ENCODE measurements around the gene IGIP. TPM values are rescaled to one million over a fixed set of nuclear protein-coding genes. Genes with fewer than 3 reads are reported as not detected.

Gene IGIP
- 0.48 and 1.0 TPM in 2 replicates for total RNA-seq (2014; rRNA removed; shearing (Covaris generic))

DNA sequence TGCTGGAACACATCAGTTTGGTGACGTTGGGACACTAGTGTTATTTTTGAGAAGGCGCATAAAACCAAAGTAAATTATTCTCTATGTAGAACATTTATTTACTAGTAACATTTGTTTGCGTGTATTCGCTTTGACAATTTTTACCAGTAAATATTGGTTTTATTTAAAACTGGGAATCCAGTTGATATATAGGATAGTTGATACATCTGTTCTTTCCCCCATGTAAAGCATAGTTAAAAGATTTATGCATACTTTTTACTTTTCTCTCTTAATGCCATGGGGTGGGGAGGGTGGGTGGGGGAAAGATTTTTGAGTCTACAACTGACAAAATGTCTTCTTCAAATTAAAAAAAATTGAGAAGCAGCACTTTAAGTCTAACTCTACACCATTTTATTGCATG, at the start of gene IGIP:
Gene IGIP, plus strand, starts transcription at position 301 of the 400 bp plus-strand sequence. CDS start 2,540 bp downstream, outside the sequence.
- Histone ChIP-seq H3K27me3 (ENCODE audit: control insufficient read depth, insufficient read depth, low read length) (peaks cover 2% of the 10 kb centered on the region; the same call in 1 of the 2 replicates), H3K4me3 (ENCODE audit: insufficient read depth, low read depth, low read length) (no peak within 1 kb of the TSS), H3K36me3 (replicated peaks; ENCODE audit: control insufficient read depth, insufficient read depth, low read length) (no peaks in the 10 kb centered on the region)
- no peak for DNase-seq

DNA sequence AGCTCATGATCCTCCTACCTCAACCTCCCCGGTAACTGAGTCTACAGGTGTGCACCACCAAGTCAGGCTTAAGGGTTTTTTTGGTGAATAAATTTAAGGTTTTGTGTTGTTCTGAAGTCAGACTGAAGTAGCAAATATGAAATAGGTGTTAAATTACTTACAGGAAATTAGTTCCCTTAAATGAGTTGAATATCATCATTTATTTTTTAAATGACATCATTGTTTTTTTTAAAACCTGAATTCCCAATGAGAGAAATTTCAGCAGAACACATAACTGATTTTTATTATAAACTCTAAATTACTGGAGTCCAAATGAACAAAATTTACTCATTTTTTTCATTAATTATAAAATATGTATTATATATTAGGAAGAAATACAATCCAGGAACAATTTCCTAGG, 49.6 kb upstream of the IGIP start:
- Histone ChIP-seq H3K4me3 (ENCODE audit: insufficient read depth, low read depth, low read length) (no peak overlapping the region), H3K36me3 (replicated peaks; ENCODE audit: control insufficient read depth, insufficient read depth, low read length) (no peaks in the 10 kb centered on the region), H3K27me3 (ENCODE audit: control insufficient read depth, insufficient read depth, low read length) (no peaks in the 10 kb centered on the region; the same call in 1 of the 2 replicates)
- DNase-seq, result no peak

DNA sequence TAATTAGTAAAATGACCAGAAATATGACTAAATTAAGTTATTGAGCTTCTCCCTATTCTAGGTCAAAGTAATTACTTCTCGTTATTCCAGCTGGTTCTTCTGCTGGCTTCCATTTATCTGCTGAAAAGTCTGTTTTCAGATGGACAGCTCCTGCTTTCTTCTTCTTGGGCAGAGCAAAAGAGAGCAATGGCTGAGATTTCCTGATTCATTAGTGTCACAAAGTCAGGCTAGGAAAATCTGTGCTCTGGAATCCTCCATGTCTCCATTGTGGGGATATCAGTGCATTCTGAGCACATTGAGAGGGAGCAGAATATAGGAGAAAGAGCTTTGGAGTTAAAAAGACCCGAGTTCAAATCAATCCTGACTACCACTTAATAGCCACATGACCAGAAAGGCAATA, 48.9 kb upstream of the IGIP start:
- DNase-seq, result no peak
- no peaks in the 10 kb centered on the region; the same call in 1 of the 2 replicates for H3K27me3 ChIP-seq (ENCODE audit: control insufficient read depth, insufficient read depth, low read length)
- H3K36me3 ChIP-seq (replicated peaks; ENCODE audit: control insufficient read depth, insufficient read depth, low read length), result no peaks in the 10 kb centered on the region
- H3K4me3 ChIP-seq (ENCODE audit: insufficient read depth, low read depth, low read length), result no peak overlapping the region

DNA sequence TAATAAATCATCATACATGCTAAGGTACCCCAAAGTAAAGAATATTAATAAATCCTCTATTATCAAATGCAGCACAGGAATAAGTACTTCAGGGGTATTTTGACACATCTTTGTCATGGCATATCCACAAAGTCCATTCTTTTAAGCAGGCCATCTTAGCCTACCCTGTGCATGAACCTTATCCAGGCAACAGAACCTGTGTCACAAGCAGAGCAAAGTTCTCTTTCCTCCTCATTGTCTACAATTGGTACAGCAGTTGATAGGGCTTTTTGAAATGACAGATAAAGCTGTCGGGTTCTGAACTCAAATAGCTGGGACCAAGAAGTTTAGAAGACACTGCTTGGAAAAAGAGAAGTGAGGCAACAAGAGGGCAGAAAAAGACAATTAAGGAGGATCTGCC, 42.6 kb upstream of the IGIP start:
- peaks cover 3% of the 10 kb centered on the region; the same call in 1 of the 2 replicates for H3K27me3 ChIP-seq (ENCODE audit: control insufficient read depth, insufficient read depth, low read length)
- no peak for DNase-seq
- H3K4me3 ChIP-seq (ENCODE audit: insufficient read depth, low read depth, low read length), result no peak overlapping the region
- no peaks in the 10 kb centered on the region for H3K36me3 ChIP-seq (replicated peaks; ENCODE audit: control insufficient read depth, insufficient read depth, low read length)

DNA sequence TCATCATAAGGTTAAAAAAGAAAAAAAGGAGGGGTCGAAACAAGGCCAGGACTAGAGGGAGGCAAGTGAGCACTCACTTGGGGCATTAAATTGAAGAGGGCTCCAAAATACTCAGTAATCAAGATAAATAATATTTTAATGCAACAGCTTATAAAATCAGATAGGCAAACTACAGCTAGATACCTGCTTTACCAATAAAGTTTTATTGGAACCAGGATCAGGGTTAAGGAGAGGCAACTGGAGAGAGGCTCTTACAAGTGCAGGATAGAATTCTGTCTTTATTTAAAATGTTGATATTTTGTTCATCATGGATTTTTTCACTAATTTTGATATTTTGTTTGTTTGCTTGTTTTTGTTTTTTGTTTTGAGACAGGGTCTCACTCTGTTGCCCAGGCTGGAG, 42.1 kb upstream of the IGIP start:
- peaks cover 3% of the 10 kb centered on the region; the same call in 1 of the 2 replicates for H3K27me3 ChIP-seq (ENCODE audit: control insufficient read depth, insufficient read depth, low read length)
- H3K36me3 ChIP-seq (replicated peaks; ENCODE audit: control insufficient read depth, insufficient read depth, low read length), result no peaks in the 10 kb centered on the region
- no peak for DNase-seq
- no peak overlapping the region for H3K4me3 ChIP-seq (ENCODE audit: insufficient read depth, low read depth, low read length)

DNA sequence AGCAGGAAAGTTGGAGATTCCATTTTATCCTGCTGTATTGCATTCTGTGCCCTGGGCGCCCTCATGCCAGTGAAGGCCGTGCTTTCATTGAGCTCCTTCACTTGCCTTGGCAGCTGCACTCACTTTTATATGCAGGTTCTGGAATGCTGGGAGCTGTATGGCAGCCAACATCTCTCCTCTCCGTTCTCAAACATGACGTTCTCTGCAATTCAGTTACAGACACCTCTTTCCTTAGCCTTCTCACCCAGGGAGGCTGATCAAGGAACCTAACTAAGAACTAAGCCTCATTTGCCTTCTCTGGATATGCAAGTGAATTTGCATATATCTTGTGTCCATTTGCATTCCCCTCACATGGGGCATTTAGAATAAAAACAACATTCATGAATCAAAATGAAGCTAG, 41.2 kb upstream of the IGIP start:
- no peaks in the 10 kb centered on the region for H3K36me3 ChIP-seq (replicated peaks; ENCODE audit: control insufficient read depth, insufficient read depth, low read length)
- peaks cover 3% of the 10 kb centered on the region; the same call in 1 of the 2 replicates for H3K27me3 ChIP-seq (ENCODE audit: control insufficient read depth, insufficient read depth, low read length)
- DNase-seq, result no peak
- H3K4me3 ChIP-seq (ENCODE audit: insufficient read depth, low read depth, low read length), result no peak overlapping the region

DNA sequence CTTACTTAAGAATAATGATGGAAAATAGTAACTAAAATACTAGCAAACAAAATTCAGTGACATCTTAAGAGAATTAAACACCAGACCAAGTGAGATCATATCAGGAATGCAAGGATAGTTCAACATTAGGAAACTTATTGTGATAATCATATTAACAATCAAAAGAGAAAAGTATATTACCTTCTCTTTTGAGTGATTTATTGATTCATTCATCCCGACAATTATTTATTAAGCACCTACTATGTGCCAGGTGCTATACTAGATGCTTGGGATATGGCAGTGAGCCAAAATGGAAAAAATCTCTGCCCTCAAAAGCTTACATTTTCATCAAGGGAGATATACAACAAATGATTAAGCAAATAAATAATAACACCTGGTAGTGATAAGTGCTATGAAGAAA, 35.5 kb upstream of the IGIP start:
- no peak overlapping the region for H3K4me3 ChIP-seq (ENCODE audit: insufficient read depth, low read depth, low read length)
- DNase-seq, result no peak
- peaks cover 1% of the 10 kb centered on the region; the same call in 1 of the 2 replicates for H3K27me3 ChIP-seq (ENCODE audit: control insufficient read depth, insufficient read depth, low read length)
- H3K36me3 ChIP-seq (replicated peaks; ENCODE audit: control insufficient read depth, insufficient read depth, low read length), result no peaks in the 10 kb centered on the region

DNA sequence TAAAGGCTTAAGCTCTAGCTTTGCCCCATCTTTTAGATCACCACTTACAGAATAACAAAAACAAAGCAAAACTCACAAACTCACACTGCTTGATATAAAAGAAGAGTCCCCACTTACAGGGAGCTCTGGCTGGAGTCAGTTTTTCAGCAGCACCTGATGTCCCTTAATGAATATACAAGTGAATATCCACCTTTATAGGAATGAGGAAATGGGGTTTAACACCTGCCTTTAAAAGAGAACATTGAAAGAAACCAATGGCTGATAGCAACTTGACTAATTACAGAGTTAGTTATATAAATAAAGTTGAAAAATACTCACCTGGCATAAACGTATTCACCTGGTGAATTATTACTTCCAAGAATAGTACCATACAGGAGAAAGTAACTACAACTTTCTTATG, 32.6 kb upstream of the IGIP start:
- H3K27me3 ChIP-seq (ENCODE audit: control insufficient read depth, insufficient read depth, low read length), result peaks cover 1% of the 10 kb centered on the region; the same call in 1 of the 2 replicates
- no peak overlapping the region for H3K4me3 ChIP-seq (ENCODE audit: insufficient read depth, low read depth, low read length)
- no peaks in the 10 kb centered on the region for H3K36me3 ChIP-seq (replicated peaks; ENCODE audit: control insufficient read depth, insufficient read depth, low read length)
- no peak for DNase-seq

DNA sequence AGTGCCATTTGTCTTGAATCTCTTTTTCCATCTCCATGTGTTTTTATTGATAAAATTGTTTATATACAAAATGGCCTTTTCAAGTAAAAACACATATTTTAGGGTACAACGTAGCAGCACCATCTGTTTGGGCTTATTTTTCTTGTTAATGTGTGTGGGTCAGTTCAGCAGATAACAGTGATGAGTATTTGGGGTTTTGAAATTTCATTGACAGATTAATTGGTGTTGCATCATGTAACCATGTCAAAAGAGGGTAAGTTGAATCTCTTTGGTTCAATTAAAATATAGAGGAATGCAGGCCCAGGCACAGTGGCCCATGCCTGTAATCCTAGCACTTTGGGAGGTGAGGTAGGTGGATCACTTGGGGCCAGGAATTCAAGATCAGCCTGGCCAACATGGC, 31.9 kb upstream of the IGIP start:
- no peak for DNase-seq
- Histone ChIP-seq H3K27me3 (ENCODE audit: control insufficient read depth, insufficient read depth, low read length) (peaks cover 1% of the 10 kb centered on the region; the same call in 1 of the 2 replicates), H3K36me3 (replicated peaks; ENCODE audit: control insufficient read depth, insufficient read depth, low read length) (no peaks in the 10 kb centered on the region), H3K4me3 (ENCODE audit: insufficient read depth, low read depth, low read length) (no peak overlapping the region)

DNA sequence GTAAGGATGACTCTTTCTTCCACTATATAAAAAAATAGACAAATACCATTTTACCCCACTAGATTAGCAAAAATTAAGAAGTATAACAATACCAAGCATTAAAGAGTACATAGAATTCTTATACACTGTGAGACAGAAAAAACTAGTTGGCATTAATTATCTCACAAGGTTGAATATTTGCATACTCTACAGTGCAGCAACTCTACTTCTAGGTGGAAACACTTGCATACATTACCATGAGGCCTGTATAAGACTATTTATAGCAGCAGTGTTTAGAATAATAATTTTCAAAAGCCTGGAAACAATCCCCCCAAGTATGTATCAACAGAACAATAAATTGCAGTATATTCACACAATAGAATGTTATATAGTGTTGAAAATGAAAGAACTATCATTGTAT, 30.8 kb upstream of the IGIP start:
- DNase-seq, result no peak
- H3K27me3 ChIP-seq (ENCODE audit: control insufficient read depth, insufficient read depth, low read length), result peaks cover 1% of the 10 kb centered on the region; the same call in 1 of the 2 replicates
- no peaks in the 10 kb centered on the region for H3K36me3 ChIP-seq (replicated peaks; ENCODE audit: control insufficient read depth, insufficient read depth, low read length)
- no peak overlapping the region for H3K4me3 ChIP-seq (ENCODE audit: insufficient read depth, low read depth, low read length)

DNA sequence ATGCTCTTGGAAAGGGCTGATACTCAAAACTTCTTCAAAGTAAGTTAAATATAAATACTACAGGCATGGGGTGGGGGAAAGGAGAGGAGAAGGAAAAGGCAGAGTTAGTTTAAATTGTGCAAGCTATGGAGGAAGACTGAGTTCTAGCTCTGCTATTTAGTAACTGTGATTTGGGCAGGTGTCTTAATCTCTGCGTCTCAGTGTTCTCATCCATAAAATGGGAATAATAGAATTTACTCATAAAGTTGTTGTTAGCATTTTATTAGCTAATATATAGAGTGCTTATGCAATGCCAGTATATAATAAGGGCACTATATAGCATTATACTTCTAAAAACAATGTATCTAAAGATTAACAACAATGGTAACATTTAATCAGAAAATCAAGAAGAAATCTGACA, 24.6 kb upstream of the IGIP start:
- no peak overlapping the region for H3K4me3 ChIP-seq (ENCODE audit: insufficient read depth, low read depth, low read length)
- no peak for DNase-seq
- H3K27me3 ChIP-seq (ENCODE audit: control insufficient read depth, insufficient read depth, low read length), result peaks cover 25% of the 10 kb centered on the region
- H3K36me3 ChIP-seq (replicated peaks; ENCODE audit: control insufficient read depth, insufficient read depth, low read length), result no peaks in the 10 kb centered on the region

DNA sequence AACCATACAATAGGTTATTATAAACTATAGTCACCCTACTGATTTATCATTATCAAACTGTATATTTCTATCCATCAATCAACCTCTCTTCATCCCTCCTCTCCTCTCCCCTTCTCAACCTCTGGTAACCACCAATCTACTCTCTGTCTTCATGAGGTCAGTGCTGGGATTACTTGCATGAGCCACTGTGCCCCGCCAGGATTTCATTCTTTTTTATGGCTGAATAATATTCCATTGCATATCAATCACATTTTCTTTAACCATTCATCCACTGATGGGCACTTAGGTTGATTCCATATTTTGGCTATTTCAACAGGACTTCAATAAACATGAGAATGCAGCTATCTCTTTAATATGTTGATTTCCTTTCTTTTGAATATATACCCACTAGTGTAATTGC, 22.6 kb upstream of the IGIP start:
- Histone ChIP-seq H3K36me3 (replicated peaks; ENCODE audit: control insufficient read depth, insufficient read depth, low read length) (no peaks in the 10 kb centered on the region), H3K4me3 (ENCODE audit: insufficient read depth, low read depth, low read length) (no peak overlapping the region), H3K27me3 (ENCODE audit: control insufficient read depth, insufficient read depth, low read length) (peaks cover 32% of the 10 kb centered on the region)
- DNase-seq, result no peak

DNA sequence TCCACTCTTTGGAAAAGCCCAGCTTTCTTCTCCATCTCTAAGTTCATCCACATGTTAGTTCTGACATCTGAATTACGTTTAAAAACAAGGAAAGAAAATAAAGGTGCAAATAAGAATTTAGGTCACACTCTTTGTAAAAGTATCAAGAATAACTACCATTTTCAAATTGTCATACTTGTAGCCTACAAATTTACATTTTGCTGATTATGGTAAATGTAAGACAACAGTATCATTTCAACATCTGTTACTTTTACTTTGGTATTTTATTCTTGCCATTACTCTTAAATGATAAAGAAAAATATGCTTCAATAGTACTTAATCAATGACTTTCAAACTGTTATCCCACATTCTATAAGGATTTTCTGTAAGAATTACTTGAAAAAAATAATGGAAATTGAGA, 21.6 kb upstream of the IGIP start:
- Histone ChIP-seq H3K36me3 (replicated peaks; ENCODE audit: control insufficient read depth, insufficient read depth, low read length) (no peaks in the 10 kb centered on the region), H3K4me3 (ENCODE audit: insufficient read depth, low read depth, low read length) (no peak overlapping the region), H3K27me3 (ENCODE audit: control insufficient read depth, insufficient read depth, low read length) (peaks cover 39% of the 10 kb centered on the region)
- no peak for DNase-seq

DNA sequence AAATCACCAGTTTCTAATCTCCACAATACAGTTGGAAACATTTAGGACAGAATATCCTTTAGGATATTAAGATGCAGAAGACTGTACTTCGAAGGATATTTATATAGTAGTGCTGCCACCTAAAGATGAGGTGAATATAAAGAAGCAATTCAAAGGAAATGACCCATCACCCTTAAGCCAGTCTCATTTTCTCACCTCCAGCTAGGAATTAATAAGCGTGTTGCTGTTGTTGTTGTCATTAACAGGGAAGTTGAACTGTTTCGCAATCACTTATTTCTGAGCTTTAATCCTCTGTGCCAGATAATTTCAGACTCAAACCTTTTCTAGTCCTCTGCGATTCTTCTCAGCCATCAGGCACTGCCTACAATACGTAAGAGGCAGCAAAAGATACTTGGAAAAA, 19.6 kb upstream of the IGIP start:
- peaks cover 59% of the 10 kb centered on the region for H3K27me3 ChIP-seq (ENCODE audit: control insufficient read depth, insufficient read depth, low read length)
- DNase-seq, result peak; percentile 13

DNA sequence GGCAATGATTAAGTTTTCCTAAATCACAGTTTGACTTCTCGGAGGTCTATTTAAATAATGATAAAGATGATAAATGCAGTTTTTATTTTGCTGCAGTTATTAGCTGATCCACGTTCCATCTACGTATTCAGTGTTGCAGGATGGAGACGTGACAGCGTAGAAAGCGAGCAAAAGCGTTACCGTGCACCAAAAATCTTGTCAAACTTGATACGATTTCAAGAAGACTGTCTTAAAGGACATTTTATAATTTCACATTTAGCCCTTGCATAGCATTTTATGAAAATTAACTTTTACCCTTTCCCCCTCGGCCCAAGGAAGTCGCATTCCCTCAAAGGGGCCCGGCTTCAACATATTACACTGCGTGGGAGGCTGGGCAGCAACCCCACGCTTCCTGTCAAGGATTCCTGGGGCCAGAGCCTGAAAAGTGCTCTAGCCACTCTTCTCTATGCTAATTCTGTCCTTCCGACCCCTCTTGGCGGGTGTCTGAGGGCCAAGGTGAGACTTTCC, 18.9 kb upstream of the IGIP start:
- Histone ChIP-seq H3K36me3 (replicated peaks; ENCODE audit: control insufficient read depth, insufficient read depth, low read length) (no peaks in the 10 kb centered on the region), H3K27me3 (ENCODE audit: control insufficient read depth, insufficient read depth, low read length) (peaks cover 65% of the 10 kb centered on the region), H3K4me3 (ENCODE audit: insufficient read depth, low read depth, low read length) (peak overlapping the region; percentile 76)
- DNase-seq, result no peak

More for the DNA sequence above, 19.6 kb upstream of the IGIP start:
- H3K36me3 ChIP-seq (replicated peaks; ENCODE audit: control insufficient read depth, insufficient read depth, low read length), result no peaks in the 10 kb centered on the region
- no peak overlapping the region for H3K4me3 ChIP-seq (ENCODE audit: insufficient read depth, low read depth, low read length)

Data from H7 (cell line).